GM12878 (cell line): ENCODE results near the gene PCGF6. TPM values are rescaled to one million over a fixed set of nuclear protein-coding genes. Genes with fewer than 3 reads are reported as not detected.

Experiments used
- ATAC-seq: fragments of 200-7000 bp; cut with Tn5 transposase; 3 replicates; pipeline ENCODE4 v1.9.1; 2020; ENCODE audit warnings: mild to moderate bottlenecking, moderate library complexity
- BruUV-seq: library from RNA; stranded (reverse); fragments of 400-500 nt; replicated peaks from 2 replicates; lab custom pipeline; 2021; lab: Mats Ljungman, UMichigan
- CTCF ChIA-PET: fragments of 300-600 bp; sonication (Branson Sonifier 250); formaldehyde crosslinking; extraction: SDS; loops from one replicate; lab custom pipeline; 2021; ENCODE audit warnings: inconsistent platforms; lab: Yijun Ruan, JAX
- POLR2A ChIA-PET: fragments of 350-600 bp; formaldehyde crosslinking; extraction: SDS; loops from one replicate; lab custom pipeline; 2021; ENCODE audit warnings: inconsistent platforms; lab: Charles Lee
- RAD21 ChIA-PET: fragments of 300-600 bp; sonication (Branson Sonifier 250); formaldehyde crosslinking; loops from one replicate; lab custom pipeline; 2023; ENCODE audit warnings: antibody characterized with exemption; ENCODE audit not compliant: unreplicated experiment; lab: Charles Lee
- SMC1A ChIA-PET: fragments of 300-600 bp; sonication (Branson Sonifier 250); formaldehyde crosslinking; loops from one replicate; lab custom pipeline; 2023; ENCODE audit not compliant: unreplicated experiment, uncharacterized antibody; lab: Charles Lee
- DNase-seq: peaks from one replicate; pipeline ENCODE4 v3.0.0-alpha.2; 2011; ENCODE audit warnings: low read depth, low spot score
- FAIRE-seq: peaks from 3 replicates; lab custom pipeline; 2011; peaks lifted over from hg19 to GRCh38; lab: Jason Lieb, UNC
- H2AFZ ChIP-seq: 2 replicates; pipeline ENCODE4 v1.6.0; 2011; ENCODE audit warnings: low read depth, low read length, control low read depth; ENCODE audit not compliant: control insufficient read depth
- H3K27ac ChIP-seq: 2 replicates; pipeline ENCODE4 v1.5.1; 2011; ENCODE audit warnings: control low read depth; ENCODE audit not compliant: control insufficient read depth, insufficient read depth
- H3K27me3 ChIP-seq, 2 experiments: replicated peaks in 1 of 2; 2 replicates each; pipeline versions ENCODE4 v1.6.0 to v1.6.1; 2011; ENCODE audit warnings: low read length in 1 of 2; ENCODE audit not compliant: control insufficient read depth in 2 of 2, insufficient read depth in 2 of 2
- H3K36me3 ChIP-seq, 2 experiments: 2 replicates each; pipeline ENCODE4 v1.5.1; 2011; ENCODE audit warnings: low read length in 1 of 2; ENCODE audit not compliant: control insufficient read depth in 2 of 2, insufficient read depth in 2 of 2
- H3K4me1 ChIP-seq: 2 replicates; pipeline ENCODE4 v1.6.1; 2011; ENCODE audit warnings: mild to moderate bottlenecking, low read length, moderate library complexity, mixed read lengths; ENCODE audit not compliant: control insufficient read depth, insufficient read depth
- H3K4me2 ChIP-seq: 2 replicates; pipeline ENCODE4 v1.6.0; 2011; ENCODE audit warnings: control low read depth; ENCODE audit not compliant: control insufficient read depth, insufficient read depth
- H3K4me3 ChIP-seq: fragments of 200-600 bp; sonication (generic); 2 replicates; pipeline ENCODE4 v1.5.1; 2016
- H3K79me2 ChIP-seq: 2 replicates; pipeline ENCODE4 v1.6.0; 2011; ENCODE audit warnings: low read length; ENCODE audit not compliant: control insufficient read depth, insufficient read depth
- H3K9ac ChIP-seq: 2 replicates; pipeline ENCODE4 v1.8.0; 2011; ENCODE audit warnings: low read length, control low read depth, mixed read lengths; ENCODE audit not compliant: control insufficient read depth, insufficient read depth
- H3K9me3 ChIP-seq: replicated peaks from 3 replicates; pipeline ENCODE4 v1.5.1; 2011; ENCODE audit warnings: mild to moderate bottlenecking, low read length; ENCODE audit not compliant: control insufficient read depth, insufficient read depth
- H4K20me1 ChIP-seq: 2 replicates; pipeline ENCODE4 v1.6.0; 2011; ENCODE audit not compliant: control insufficient read depth, insufficient read depth
- ATF2 ChIP-seq: IDR thresholded peaks from 2 replicates; pipeline ENCODE4 v1.6.1; 2012; ENCODE audit warnings: low read length, inconsistent platforms
- BMI1 ChIP-seq: fragments of 450-650 bp; IDR thresholded peaks from 2 replicates; pipeline ENCODE4 v1.6.1; 2016; ENCODE audit warnings: mild to moderate bottlenecking, moderate library complexity, borderline replicate concordance
- CTCF ChIP-seq, 3 experiments: IDR thresholded peaks in 2 of 3; conservative IDR thresholded peaks in 1 of 3; 2 replicates each; pipeline ENCODE4 v1.5.1; 2011; ENCODE audit warnings: low read depth in 3 of 3, low read length in 3 of 3, mild to moderate bottlenecking in 3 of 3, control low read depth in 2 of 3, moderate library complexity in 2 of 3, inconsistent platforms in 1 of 3, mixed read lengths in 1 of 3; ENCODE audit not compliant: control insufficient read depth in 2 of 3, insufficient read depth in 1 of 3; ENCODE audit errors: extremely low read depth in 1 of 3
- MYC ChIP-seq: IDR thresholded peaks from 2 replicates; pipeline ENCODE4 v1.6.1; 2011; ENCODE audit warnings: mild to moderate bottlenecking, low read length, moderate library complexity, inconsistent platforms; ENCODE audit not compliant: insufficient read depth, insufficient replicate concordance, insufficient read length, severe bottlenecking
- NKRF ChIP-seq: fragments of 450-650 bp; conservative IDR thresholded peaks from 2 replicates; pipeline ENCODE4 v1.6.1; 2017; ENCODE audit warnings: mild to moderate bottlenecking, moderate library complexity
- RAD21 ChIP-seq: IDR thresholded peaks from 2 replicates; pipeline ENCODE4 v1.6.1; 2011; ENCODE audit warnings: mild to moderate bottlenecking, low read depth, low read length, moderate library complexity; ENCODE audit not compliant: insufficient read depth
- SUZ12 ChIP-seq: fragments of 200-600 bp; sonication (generic); IDR thresholded peaks from one replicate; pipeline ENCODE4 v1.6.1; 2018; ENCODE audit warnings: antibody characterized with exemption, mild to moderate bottlenecking; ENCODE audit not compliant: unreplicated experiment
- WGBS: methylation state at CpG from one replicate; pipeline ENCODE4 v1.1.6; 2016; ENCODE audit warnings: low lambda C conversion rate; ENCODE audit not compliant: insufficient replicate concordance, insufficient coverage; ENCODE audit errors: missing lambda C conversion rate; 5-methylcytosine and 5-hydroxymethylcytosine counted together
- in situ Hi-C: fragments of 300-500 bp; cut with MboI; formaldehyde crosslinking; loops from 9 replicates; pipeline ENCODE4 v1.14.3; 2018; ENCODE audit warnings: mixed read lengths
- intact Hi-C: fragments of 100-400 bp; cut with micrococcal nuclease; formaldehyde crosslinking; loops from one replicate; pipeline ENCODE4 v1.14.2; 2022; ENCODE audit not compliant: unreplicated experiment
- microRNA counts: library from miRNA; unstranded; fragments of <30 nt; microRNA quantifications from one replicate; lab custom pipeline; 2016
- microRNA-seq: library from miRNA; unstranded; fragments of <30 nt; microRNA quantifications from one replicate; pipeline ENCODE4, GENCODE V29; 2018
- polyA plus RNA-seq, 11 experiments: library from polyadenylated mRNA; depleted of rRNA in 4 of 11; unstranded in 6 of 11; stranded (reverse) in 5 of 11; fragments of >200 nt; fragmentation: Nextera tagmentation in 4 of 11; fragmentation: Illumina TruSeq in 1 of 11; extraction: Ambion mirVana in 4 of 11; extraction: Trizol in 1 of 11; gene quantifications; 1 replicate in 1 of 11; 2 replicates in 10 of 11; pipeline versions ENCODE4 v1.2.1 to v1.2.3, GENCODE V29; 2011 to 2016; ENCODE audit warnings: inconsistent platforms in 2 of 11, missing spikeins in 2 of 11, low read depth in 1 of 11
- small RNA-seq: library from RNA; depleted of rRNA; stranded (forward); fragments of <200 nt; gene quantifications from one replicate; pipeline ENCODE3, GENCODE V24; 2014
- total RNA-seq, 4 experiments: library from RNA; depleted of rRNA in 3 of 4; stranded (reverse); fragments of >200 nt in 3 of 4; fragmentation: Illumina TruSeq in 1 of 4; extraction: Trizol in 1 of 4; gene quantifications; 2 replicates each; pipeline versions ENCODE4 v1.2.1 to v1.2.3, GENCODE V29; 2013 to 2021

PCGF6 gene
- total and polyA plus RNA-seq, 10 of the 15 experiments (the other 5 are each of a cell fraction or from before 2014, with no cell fraction given): 6.5 to 19.1 (median 12.7) TPM

- Histone ChIP-seq H3K9me3 (no peaks in the 10 kb centered on the region), H2AFZ (no peak overlapping the region), H4K20me1 (no peaks in the 10 kb centered on the region), H3K4me1 (no peaks in the 10 kb centered on the region), H3K27me3 (no peaks in the 10 kb centered on the region), H3K9ac (no peak overlapping the region), H3K4me2 (no peak overlapping the region), H3K79me2 (no peaks in the 10 kb centered on the region), H3K27ac (no peak overlapping the region), H3K4me3 (no peak overlapping the region), H3K36me3 (no peaks in the 10 kb centered on the region)
- CTCF ChIA-PET: no interaction called here
- intact Hi-C loops (no loop called here), in situ Hi-C loops (no loop called here)
- no peak for TF ChIP-seq RAD21
- no peak for TF ChIP-seq NKRF
- TF ChIP-seq BMI1: no peak
- no peak for TF ChIP-seq SUZ12
- no peak for TF ChIP-seq ATF2
- no peak for TF ChIP-seq CTCF (IDR thresholded peaks at IDR 0.05 in 2 of 3, conservative IDR thresholded peaks at IDR 0.05 in 1 of 3; ENCODE audit: control insufficient read depth in 2 of 3, extremely low read depth in 1 of 3, insufficient read depth in 1 of 3, low read depth in 3 of 3, low read length in 3 of 3)
- TF ChIP-seq MYC: no peak
- SMC1A ChIA-PET: no interaction called here
- RAD21 ChIA-PET: no interaction called here
- ATAC-seq (no peak), FAIRE-seq (no peak), DNase-seq (no peak)
- 49% methylated on average over 3 of the region's 3 CpGs for WGBS
- POLR2A ChIA-PET: interaction anchor here (0.6 kb wide), 1 partner anchor 392 kb away, joined by 3 read pairs; no protein-coding TSS in a partner anchor
- BruUV-seq: no TSS peak
These were observed 96.8 kb downstream of the PCGF6 start for GRCh38 chr10:103254113-103254512.

MicroRNA genes within 50 kb of the gene (microRNA counts, 767-probe panel; counts per million panel counts)
- 1,438 counts per million, percentile 53 among the panel's probes with 10 or more counts for microRNA hsa-miR-1307-3p (lab: Ali Mortazavi, UCI)

Small RNA genes within 50 kb of the gene (microRNA-seq; reads per million reads assigned to microRNA genes)
- gene MIR1307: 3,135 reads per million, percentile 92 among the genes with 10 or more reads in this experiment

Small RNA genes within 50 kb of the gene (small RNA-seq; reads per million reads assigned to genes)
- not detected for gene RNU11-3P

Other genes with a start within 250 kb of the PCGF6 start
Only the 7 nearest of the 10 such genes appear.
- gene RPEL1, start 105.3 kb downstream of the PCGF6 start, total RNA-seq (2014; rRNA removed): 0.11 TPM in 1 of 2 replicates, not detected in the other
- not detected in 2 replicates for gene RPEL1, start 105.3 kb downstream of the PCGF6 start, total RNA-seq (2014; rRNA removed; fragmentation: Illumina TruSeq; extraction: Trizol)
- not detected in 2 replicates for gene RPEL1, start 105.3 kb downstream of the PCGF6 start, total RNA-seq (2021)
- 0.04 and 0.12 TPM in 2 replicates for gene RPEL1, start 105.3 kb downstream of the PCGF6 start, polyA plus RNA-seq (2011; rRNA removed)
- gene RPEL1, start 105.3 kb downstream of the PCGF6 start, polyA plus RNA-seq (2014; fragmentation: Illumina TruSeq; extraction: Trizol): 0.07 TPM in 1 of 2 replicates, not detected in the other
- gene RPEL1, start 105.3 kb downstream of the PCGF6 start, polyA plus RNA-seq (2014; fragmentation: Nextera tagmentation; extraction: Ambion mirVana): under 1 TPM; 0.05 to 0.08 TPM
- gene RPEL1, start 105.3 kb downstream of the PCGF6 start, polyA plus RNA-seq (2014; rRNA removed): 0.04 TPM in 1 of 2 replicates, not detected in the other
- not detected for gene RPEL1, start 105.3 kb downstream of the PCGF6 start, polyA plus RNA-seq (2016; fragmentation: Nextera tagmentation; extraction: Ambion mirVana)
- not detected in 2 replicates for gene INA, start 74.0 kb downstream of the PCGF6 start, total RNA-seq (2014; rRNA removed)
- gene INA, start 74.0 kb downstream of the PCGF6 start, total RNA-seq (2014; rRNA removed; fragmentation: Illumina TruSeq; extraction: Trizol): not detected in 2 replicates
- gene INA, start 74.0 kb downstream of the PCGF6 start, total RNA-seq (2021): 0.05 TPM in 1 of 2 replicates, not detected in the other
- gene INA, start 74.0 kb downstream of the PCGF6 start, polyA plus RNA-seq (2011; rRNA removed): not detected in 2 replicates
- gene INA, start 74.0 kb downstream of the PCGF6 start, polyA plus RNA-seq (2014; fragmentation: Illumina TruSeq; extraction: Trizol): not detected in 2 replicates
- not detected for gene INA, start 74.0 kb downstream of the PCGF6 start, polyA plus RNA-seq (2014; fragmentation: Nextera tagmentation; extraction: Ambion mirVana)
- gene INA, start 74.0 kb downstream of the PCGF6 start, polyA plus RNA-seq (2014; rRNA removed): 0.03 TPM in 1 of 2 replicates, not detected in the other
- under 1 TPM; 0.14 to 0.23 TPM for gene INA, start 74.0 kb downstream of the PCGF6 start, polyA plus RNA-seq (2016; fragmentation: Nextera tagmentation; extraction: Ambion mirVana)
- gene TAF5, start 16.8 kb upstream of the PCGF6 start, total RNA-seq (2014; rRNA removed): 7.7 and 8.8 TPM in 2 replicates
- gene TAF5, start 16.8 kb upstream of the PCGF6 start, total RNA-seq (2014; rRNA removed; fragmentation: Illumina TruSeq; extraction: Trizol): 7.8 and 7.9 TPM in 2 replicates
- 6.6 and 7.1 TPM in 2 replicates for gene TAF5, start 16.8 kb upstream of the PCGF6 start, total RNA-seq (2021)
- 9.2 and 13.7 TPM in 2 replicates for gene TAF5, start 16.8 kb upstream of the PCGF6 start, polyA plus RNA-seq (2011; rRNA removed)
- 7.9 and 9.8 TPM in 2 replicates for gene TAF5, start 16.8 kb upstream of the PCGF6 start, polyA plus RNA-seq (2014; fragmentation: Illumina TruSeq; extraction: Trizol)
- 1 to 10 TPM; 3.7 to 3.8 TPM for gene TAF5, start 16.8 kb upstream of the PCGF6 start, polyA plus RNA-seq (2014; fragmentation: Nextera tagmentation; extraction: Ambion mirVana)
- 6.1 and 6.8 TPM in 2 replicates for gene TAF5, start 16.8 kb upstream of the PCGF6 start, polyA plus RNA-seq (2014; rRNA removed)
- gene TAF5, start 16.8 kb upstream of the PCGF6 start, polyA plus RNA-seq (2016; fragmentation: Nextera tagmentation; extraction: Ambion mirVana): 1 to 10 TPM; 6.7 to 9.0 TPM
- gene ATP5MK, start 45.3 kb upstream of the PCGF6 start, total RNA-seq (2014; rRNA removed): 240 and 260 TPM in 2 replicates
- 542 TPM in 2 replicates for gene ATP5MK, start 45.3 kb upstream of the PCGF6 start, total RNA-seq (2014; rRNA removed; fragmentation: Illumina TruSeq; extraction: Trizol)
- 359 and 363 TPM in 2 replicates for gene ATP5MK, start 45.3 kb upstream of the PCGF6 start, total RNA-seq (2021)
- gene ATP5MK, start 45.3 kb upstream of the PCGF6 start, polyA plus RNA-seq (2011; rRNA removed): 485 and 750 TPM in 2 replicates
- gene ATP5MK, start 45.3 kb upstream of the PCGF6 start, polyA plus RNA-seq (2014; fragmentation: Illumina TruSeq; extraction: Trizol): 664 and 709 TPM in 2 replicates
- 1,000 to 10,000 TPM; 1,633 to 1,790 TPM for gene ATP5MK, start 45.3 kb upstream of the PCGF6 start, polyA plus RNA-seq (2014; fragmentation: Nextera tagmentation; extraction: Ambion mirVana)
- 303 and 374 TPM in 2 replicates for gene ATP5MK, start 45.3 kb upstream of the PCGF6 start, polyA plus RNA-seq (2014; rRNA removed)
- 1,000 to 10,000 TPM in 1 of 2 experiments, 100 to 1,000 TPM in 1; 941 to 1,045 TPM for gene ATP5MK, start 45.3 kb upstream of the PCGF6 start, polyA plus RNA-seq (2016; fragmentation: Nextera tagmentation; extraction: Ambion mirVana)
- gene PDCD11, start 45.5 kb upstream of the PCGF6 start, total RNA-seq (2014; rRNA removed): 51.2 and 52.9 TPM in 2 replicates
- gene PDCD11, start 45.5 kb upstream of the PCGF6 start, total RNA-seq (2014; rRNA removed; fragmentation: Illumina TruSeq; extraction: Trizol): 40.0 and 42.9 TPM in 2 replicates
- gene PDCD11, start 45.5 kb upstream of the PCGF6 start, total RNA-seq (2021): 66.5 and 69.7 TPM in 2 replicates
- 25.2 and 32.3 TPM in 2 replicates for gene PDCD11, start 45.5 kb upstream of the PCGF6 start, polyA plus RNA-seq (2011; rRNA removed)
- 42.9 and 46.7 TPM in 2 replicates for gene PDCD11, start 45.5 kb upstream of the PCGF6 start, polyA plus RNA-seq (2014; fragmentation: Illumina TruSeq; extraction: Trizol)
- 10 to 100 TPM; 13.9 to 17.2 TPM for gene PDCD11, start 45.5 kb upstream of the PCGF6 start, polyA plus RNA-seq (2014; fragmentation: Nextera tagmentation; extraction: Ambion mirVana)
- 42.6 and 46.4 TPM in 2 replicates for gene PDCD11, start 45.5 kb upstream of the PCGF6 start, polyA plus RNA-seq (2014; rRNA removed)
- 10 to 100 TPM; 48.1 to 52.4 TPM for gene PDCD11, start 45.5 kb upstream of the PCGF6 start, polyA plus RNA-seq (2016; fragmentation: Nextera tagmentation; extraction: Ambion mirVana)
- gene CALHM2, start 101.2 kb upstream of the PCGF6 start, total RNA-seq (2014; rRNA removed): 7.5 and 8.0 TPM in 2 replicates
- gene CALHM2, start 101.2 kb upstream of the PCGF6 start, total RNA-seq (2014; rRNA removed; fragmentation: Illumina TruSeq; extraction: Trizol): 5.0 and 6.1 TPM in 2 replicates
- gene CALHM2, start 101.2 kb upstream of the PCGF6 start, total RNA-seq (2021): 15.2 and 15.3 TPM in 2 replicates
- gene CALHM2, start 101.2 kb upstream of the PCGF6 start, polyA plus RNA-seq (2011; rRNA removed): 11.8 and 23.7 TPM in 2 replicates
- 5.5 and 8.1 TPM in 2 replicates for gene CALHM2, start 101.2 kb upstream of the PCGF6 start, polyA plus RNA-seq (2014; fragmentation: Illumina TruSeq; extraction: Trizol)
- gene CALHM2, start 101.2 kb upstream of the PCGF6 start, polyA plus RNA-seq (2014; fragmentation: Nextera tagmentation; extraction: Ambion mirVana): 1 to 10 TPM in 1 of 2 experiments, under 1 TPM in 1; 0.60 to 1.9 TPM
- gene CALHM2, start 101.2 kb upstream of the PCGF6 start, polyA plus RNA-seq (2014; rRNA removed): 14.5 and 15.2 TPM in 2 replicates
- gene CALHM2, start 101.2 kb upstream of the PCGF6 start, polyA plus RNA-seq (2016; fragmentation: Nextera tagmentation; extraction: Ambion mirVana): 10 to 100 TPM; 10.4 to 12.6 TPM
- gene CALHM1, start 107.8 kb upstream of the PCGF6 start, total RNA-seq (2014; rRNA removed): 0.17 and 0.65 TPM in 2 replicates
- 0.14 and 0.18 TPM in 2 replicates for gene CALHM1, start 107.8 kb upstream of the PCGF6 start, total RNA-seq (2014; rRNA removed; fragmentation: Illumina TruSeq; extraction: Trizol)
- gene CALHM1, start 107.8 kb upstream of the PCGF6 start, total RNA-seq (2021): 0.31 and 0.40 TPM in 2 replicates
- gene CALHM1, start 107.8 kb upstream of the PCGF6 start, polyA plus RNA-seq (2011; rRNA removed): 1.2 and 1.7 TPM in 2 replicates
- 0.16 and 0.17 TPM in 2 replicates for gene CALHM1, start 107.8 kb upstream of the PCGF6 start, polyA plus RNA-seq (2014; fragmentation: Illumina TruSeq; extraction: Trizol)
- gene CALHM1, start 107.8 kb upstream of the PCGF6 start, polyA plus RNA-seq (2014; fragmentation: Nextera tagmentation; extraction: Ambion mirVana): under 1 TPM; 0.05 to 0.15 TPM
- gene CALHM1, start 107.8 kb upstream of the PCGF6 start, polyA plus RNA-seq (2014; rRNA removed): 0.18 and 0.45 TPM in 2 replicates
- under 1 TPM; 0.06 to 0.08 TPM for gene CALHM1, start 107.8 kb upstream of the PCGF6 start, polyA plus RNA-seq (2016; fragmentation: Nextera tagmentation; extraction: Ambion mirVana)